ENCODE results near the gene SAPCD1. TPM values are rescaled to one million over a fixed set of nuclear protein-coding genes. Genes with fewer than 3 reads are reported as not detected.

SAPCD1 gene
- total RNA-seq (1 to 10 TPM; 3.6 to 4.2 TPM), total RNA-seq (0.12 to 0.23 reads per million in 2 donors)

GRCh38 chr6:31762356-31762755, at the start of gene SAPCD1:
TSS of gene SAPCD1 (plus strand) at chr6:31762656. CDS start at chr6:31763055, 399 bp downstream.
- no peak for ATAC-seq
- Mint-ChIP-seq H3K4me1 (peaks cover 11% of the 10 kb centered on the region), H3K27me3 (no peaks in the 10 kb centered on the region), H3K36me3 (ENCODE audit: low read depth) (peaks cover 4% of the 10 kb centered on the region), H3K4me3 (no peak within 1 kb of the TSS), H3K27ac (peak within 1 kb of the TSS; percentile 54)
- H3K9me3 ChIP-seq (ENCODE audit: control insufficient read depth, low read length, poor library complexity, severe bottlenecking): no peaks in the 10 kb centered on the region
- no peak for DNase-seq

- Mint-ChIP-seq H3K36me3 (ENCODE audit: low read depth) (no peaks in the 10 kb centered on the region), H3K4me3 (no peak overlapping the region), H3K27me3 (peaks cover 10% of the 10 kb centered on the region), H3K27ac (no peak overlapping the region), H3K4me1 (peaks cover 19% of the 10 kb centered on the region)
- DNase-seq: no peak
- H3K9me3 ChIP-seq (ENCODE audit: control insufficient read depth, low read length, poor library complexity, severe bottlenecking): no peaks in the 10 kb centered on the region
- no peak for ATAC-seq
Measured at GRCh38 chr6:31713465-31713864, 49.0 kb upstream of the SAPCD1 start.

- Mint-ChIP-seq H3K4me1 (peaks cover 24% of the 10 kb centered on the region), H3K27ac (no peak overlapping the region), H3K4me3 (no peak overlapping the region), H3K36me3 (ENCODE audit: low read depth) (no peaks in the 10 kb centered on the region), H3K27me3 (peaks cover 10% of the 10 kb centered on the region)
- H3K9me3 ChIP-seq (ENCODE audit: control insufficient read depth, low read length, poor library complexity, severe bottlenecking): no peaks in the 10 kb centered on the region
- no peak for ATAC-seq
- DNase-seq: no peak
Measured at GRCh38 chr6:31713991-31714684, 48.3 kb upstream of the SAPCD1 start.

GRCh38 chr6:31715022-31715958, 47.2 kb upstream of the SAPCD1 start, which contains the start of gene LY6G6D:
TSS of gene LY6G6D (plus strand) at chr6:31715348. CDS start at chr6:31715356, 8 bp downstream.
- ATAC-seq: no peak
- no peak within 1 kb of the TSS for H3K27ac Mint-ChIP-seq
- H3K9me3 ChIP-seq (ENCODE audit: control insufficient read depth, low read length, poor library complexity, severe bottlenecking): no peaks in the 10 kb centered on the region
- H3K4me1 Mint-ChIP-seq: peaks cover 25% of the 10 kb centered on the region
- H3K36me3 Mint-ChIP-seq (ENCODE audit: low read depth): no peaks in the 10 kb centered on the region
- DNase-seq: no peak
- H3K4me3 Mint-ChIP-seq: no peak within 1 kb of the TSS
- peaks cover 10% of the 10 kb centered on the region for H3K27me3 Mint-ChIP-seq

- no peaks in the 10 kb centered on the region for H3K9me3 ChIP-seq (ENCODE audit: control insufficient read depth, low read length, poor library complexity, severe bottlenecking)
- H3K4me3 Mint-ChIP-seq: no peak overlapping the region
- no peak overlapping the region for H3K27ac Mint-ChIP-seq
- ATAC-seq: no peak
- no peak for DNase-seq
- peaks cover 3% of the 10 kb centered on the region for H3K36me3 Mint-ChIP-seq (ENCODE audit: low read depth)
- H3K27me3 Mint-ChIP-seq: peaks cover 6% of the 10 kb centered on the region
- peaks cover 14% of the 10 kb centered on the region for H3K4me1 Mint-ChIP-seq
Measured at GRCh38 chr6:31717499-31718222, 44.8 kb upstream of the SAPCD1 start.

GRCh38 chr6:31718265-31718664, 44.2 kb upstream of the SAPCD1 start:
- peaks cover 12% of the 10 kb centered on the region for H3K4me1 Mint-ChIP-seq
- no peaks in the 10 kb centered on the region for H3K9me3 ChIP-seq (ENCODE audit: control insufficient read depth, low read length, poor library complexity, severe bottlenecking)
- H3K36me3 Mint-ChIP-seq (ENCODE audit: low read depth): peaks cover 3% of the 10 kb centered on the region
- H3K27ac Mint-ChIP-seq: peak overlapping the region; percentile 63
- DNase-seq: no peak
- H3K4me3 Mint-ChIP-seq: no peak overlapping the region
- peaks cover under 1% of the 10 kb centered on the region for H3K27me3 Mint-ChIP-seq
- no peak for ATAC-seq

GRCh38 chr6:31719001-31719400, 43.5 kb upstream of the SAPCD1 start:
- H3K27me3 Mint-ChIP-seq: no peaks in the 10 kb centered on the region
- no peaks in the 10 kb centered on the region for H3K9me3 ChIP-seq (ENCODE audit: control insufficient read depth, low read length, poor library complexity, severe bottlenecking)
- DNase-seq (no peak), ATAC-seq (no peak)
- peaks cover 3% of the 10 kb centered on the region for H3K36me3 Mint-ChIP-seq (ENCODE audit: low read depth)
- H3K4me1 Mint-ChIP-seq: peaks cover 13% of the 10 kb centered on the region
- H3K27ac Mint-ChIP-seq: peak overlapping the region; percentile 63
- H3K4me3 Mint-ChIP-seq: no peak overlapping the region

- DNase-seq (no peak), ATAC-seq (no peak)
- Mint-ChIP-seq H3K36me3 (ENCODE audit: low read depth) (peaks cover 3% of the 10 kb centered on the region), H3K27ac (no peak overlapping the region), H3K4me1 (peaks cover 11% of the 10 kb centered on the region), H3K27me3 (no peaks in the 10 kb centered on the region), H3K4me3 (no peak overlapping the region)
- no peaks in the 10 kb centered on the region for H3K9me3 ChIP-seq (ENCODE audit: control insufficient read depth, low read length, poor library complexity, severe bottlenecking)
Measured at GRCh38 chr6:31720196-31720770, 42.2 kb upstream of the SAPCD1 start.

- Mint-ChIP-seq H3K4me3 (no peak within 1 kb of the TSS), H3K4me1 (peaks cover 21% of the 10 kb centered on the region), H3K27me3 (no peaks in the 10 kb centered on the region), H3K27ac (no peak within 1 kb of the TSS), H3K36me3 (ENCODE audit: low read depth) (peaks cover 5% of the 10 kb centered on the region)
- ATAC-seq (no peak), DNase-seq (no peak)
- H3K9me3 ChIP-seq (ENCODE audit: control insufficient read depth, low read length, poor library complexity, severe bottlenecking): no peaks in the 10 kb centered on the region
Measured at GRCh38 chr6:31721351-31722020, 41.0 kb upstream of the SAPCD1 start, which contains the start of gene LY6G6C. TSS of gene LY6G6C (minus strand) at chr6:31721746. CDS start at chr6:31721679, 67 bp downstream.

- Mint-ChIP-seq H3K27ac (no peak overlapping the region), H3K4me1 (peaks cover 27% of the 10 kb centered on the region), H3K4me3 (no peak overlapping the region), H3K36me3 (ENCODE audit: low read depth) (peaks cover 5% of the 10 kb centered on the region), H3K27me3 (no peaks in the 10 kb centered on the region)
- no peak for DNase-seq
- no peaks in the 10 kb centered on the region for H3K9me3 ChIP-seq (ENCODE audit: control insufficient read depth, low read length, poor library complexity, severe bottlenecking)
- no peak for ATAC-seq
Measured at GRCh38 chr6:31722173-31722572, 40.3 kb upstream of the SAPCD1 start.

- DNase-seq (no peak), ATAC-seq (no peak)
- no peaks in the 10 kb centered on the region for H3K9me3 ChIP-seq (ENCODE audit: control insufficient read depth, low read length, poor library complexity, severe bottlenecking)
- H3K4me3 Mint-ChIP-seq: no peak within 1 kb of the TSS
- H3K27ac Mint-ChIP-seq: no peak within 1 kb of the TSS
- H3K36me3 Mint-ChIP-seq (ENCODE audit: low read depth): peaks cover 5% of the 10 kb centered on the region
- H3K4me1 Mint-ChIP-seq: peaks cover 33% of the 10 kb centered on the region
- H3K27me3 Mint-ChIP-seq: no peaks in the 10 kb centered on the region
Measured at GRCh38 chr6:31723245-31723979, 39.0 kb upstream of the SAPCD1 start, which contains the start of gene MPIG6B. TSS of gene MPIG6B (plus strand) at chr6:31723373. CDS start at chr6:31723384, 11 bp downstream.
